ENCODE measurements around the gene CUL5. TPM values are rescaled to one million over a fixed set of nuclear protein-coding genes. Genes with fewer than 3 reads are reported as not detected.

The CUL5 gene
- polyA plus RNA-seq, 1 donor from 2014 or later = 40.2 TPM

DNA sequence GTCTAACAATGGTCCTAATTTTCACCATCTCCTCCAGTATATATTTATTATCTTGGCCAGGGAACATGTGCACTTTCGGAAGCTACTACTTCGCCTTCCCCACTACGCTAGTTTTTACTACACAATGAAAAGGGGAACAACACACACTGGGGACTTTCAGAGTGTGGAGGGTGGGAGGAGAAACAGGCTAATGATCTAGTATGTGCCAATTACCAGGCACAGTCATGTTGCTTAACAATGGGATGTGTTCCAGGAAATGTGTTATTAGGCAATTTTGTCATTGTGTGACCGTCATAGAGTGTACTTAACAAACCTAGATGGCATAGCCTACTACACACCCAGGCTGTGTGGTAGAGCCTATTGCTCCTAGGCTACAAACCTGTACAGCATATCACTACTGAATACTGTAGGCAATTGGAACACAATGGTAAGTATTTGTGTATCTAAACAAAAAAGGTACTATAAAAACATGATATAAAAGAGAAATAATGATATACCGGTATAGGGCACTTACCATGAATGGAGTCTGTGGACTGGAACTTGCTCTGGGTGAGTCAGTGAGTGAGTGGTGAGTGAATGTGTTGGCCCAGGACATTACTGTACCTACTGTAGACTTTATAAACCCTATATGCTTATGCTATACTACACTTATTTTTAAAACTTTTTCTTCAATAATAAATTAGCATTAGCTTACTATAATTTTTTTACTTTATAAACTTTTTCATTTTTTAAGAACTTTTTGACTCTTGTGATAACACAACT is 20.1 kb upstream of the CUL5 start:
- Histone ChIP-seq H3K4me3 (ENCODE audit: low read length) (no peak overlapping the region), H3K27me3 (ENCODE audit: insufficient read depth, low read depth, low read length) (no peaks in the 10 kb centered on the region), H3K4me2 (ENCODE audit: low read length) (no peak overlapping the region), H3K27ac (ENCODE audit: low read length) (no peak overlapping the region), H3K9me3 (ENCODE audit: low read length) (no peaks in the 10 kb centered on the region), H3K79me2 (replicated peaks; ENCODE audit: insufficient read depth, low read length) (no peaks in the 10 kb centered on the region), H4K20me1 (ENCODE audit: insufficient read depth) (no peaks in the 10 kb centered on the region), H3K9ac (ENCODE audit: low read length) (no peak overlapping the region), H3F3A (ENCODE audit: insufficient read depth, low read length, poor library complexity, severe bottlenecking) (no peaks in the 10 kb centered on the region), H2AFZ (ENCODE audit: low read depth, low read length) (no peak overlapping the region), H3K9me2 (ENCODE audit: insufficient read depth, low read length) (no peaks in the 10 kb centered on the region), H3K36me3 (ENCODE audit: insufficient read depth, low read length) (no peaks in the 10 kb centered on the region)
- TF ChIP-seq, protein P1, sequence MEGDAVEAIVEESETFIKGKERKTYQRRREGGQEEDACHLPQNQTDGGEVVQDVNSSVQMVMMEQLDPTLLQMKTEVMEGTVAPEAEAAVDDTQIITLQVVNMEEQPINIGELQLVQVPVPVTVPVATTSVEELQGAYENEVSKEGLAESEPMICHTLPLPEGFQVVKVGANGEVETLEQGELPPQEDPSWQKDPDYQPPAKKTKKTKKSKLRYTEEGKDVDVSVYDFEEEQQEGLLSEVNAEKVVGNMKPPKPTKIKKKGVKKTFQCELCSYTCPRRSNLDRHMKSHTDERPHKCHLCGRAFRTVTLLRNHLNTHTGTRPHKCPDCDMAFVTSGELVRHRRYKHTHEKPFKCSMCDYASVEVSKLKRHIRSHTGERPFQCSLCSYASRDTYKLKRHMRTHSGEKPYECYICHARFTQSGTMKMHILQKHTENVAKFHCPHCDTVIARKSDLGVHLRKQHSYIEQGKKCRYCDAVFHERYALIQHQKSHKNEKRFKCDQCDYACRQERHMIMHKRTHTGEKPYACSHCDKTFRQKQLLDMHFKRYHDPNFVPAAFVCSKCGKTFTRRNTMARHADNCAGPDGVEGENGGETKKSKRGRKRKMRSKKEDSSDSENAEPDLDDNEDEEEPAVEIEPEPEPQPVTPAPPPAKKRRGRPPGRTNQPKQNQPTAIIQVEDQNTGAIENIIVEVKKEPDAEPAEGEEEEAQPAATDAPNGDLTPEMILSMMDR (IDR thresholded peaks at IDR 0.05; ENCODE audit: poor library complexity, severe bottlenecking) = no peak
- TF ChIP-seq MXI1 (conservative IDR thresholded peaks at IDR 0.05; ENCODE audit: poor library complexity, severe bottlenecking) = no peak
- TF ChIP-seq EZH2 (IDR thresholded peaks at IDR 0.05; ENCODE audit: borderline replicate concordance, insufficient read depth, low read length, poor library complexity, severe bottlenecking) = no peak
- TF ChIP-seq POLR2AphosphoS5 (IDR thresholded peaks at IDR 0.05) = no peak
- no peak for TF ChIP-seq TAF1 (IDR thresholded peaks at IDR 0.05; ENCODE audit: low read depth)
- TF ChIP-seq SMC3 (conservative IDR thresholded peaks at IDR 0.05; ENCODE audit: poor library complexity) = no peak
- TF ChIP-seq EP300 (conservative IDR thresholded peaks at IDR 0.05; ENCODE audit: poor library complexity, severe bottlenecking) = no peak
- no peak for TF ChIP-seq RAD21 (conservative IDR thresholded peaks at IDR 0.05)
- TF ChIP-seq, protein P2, sequence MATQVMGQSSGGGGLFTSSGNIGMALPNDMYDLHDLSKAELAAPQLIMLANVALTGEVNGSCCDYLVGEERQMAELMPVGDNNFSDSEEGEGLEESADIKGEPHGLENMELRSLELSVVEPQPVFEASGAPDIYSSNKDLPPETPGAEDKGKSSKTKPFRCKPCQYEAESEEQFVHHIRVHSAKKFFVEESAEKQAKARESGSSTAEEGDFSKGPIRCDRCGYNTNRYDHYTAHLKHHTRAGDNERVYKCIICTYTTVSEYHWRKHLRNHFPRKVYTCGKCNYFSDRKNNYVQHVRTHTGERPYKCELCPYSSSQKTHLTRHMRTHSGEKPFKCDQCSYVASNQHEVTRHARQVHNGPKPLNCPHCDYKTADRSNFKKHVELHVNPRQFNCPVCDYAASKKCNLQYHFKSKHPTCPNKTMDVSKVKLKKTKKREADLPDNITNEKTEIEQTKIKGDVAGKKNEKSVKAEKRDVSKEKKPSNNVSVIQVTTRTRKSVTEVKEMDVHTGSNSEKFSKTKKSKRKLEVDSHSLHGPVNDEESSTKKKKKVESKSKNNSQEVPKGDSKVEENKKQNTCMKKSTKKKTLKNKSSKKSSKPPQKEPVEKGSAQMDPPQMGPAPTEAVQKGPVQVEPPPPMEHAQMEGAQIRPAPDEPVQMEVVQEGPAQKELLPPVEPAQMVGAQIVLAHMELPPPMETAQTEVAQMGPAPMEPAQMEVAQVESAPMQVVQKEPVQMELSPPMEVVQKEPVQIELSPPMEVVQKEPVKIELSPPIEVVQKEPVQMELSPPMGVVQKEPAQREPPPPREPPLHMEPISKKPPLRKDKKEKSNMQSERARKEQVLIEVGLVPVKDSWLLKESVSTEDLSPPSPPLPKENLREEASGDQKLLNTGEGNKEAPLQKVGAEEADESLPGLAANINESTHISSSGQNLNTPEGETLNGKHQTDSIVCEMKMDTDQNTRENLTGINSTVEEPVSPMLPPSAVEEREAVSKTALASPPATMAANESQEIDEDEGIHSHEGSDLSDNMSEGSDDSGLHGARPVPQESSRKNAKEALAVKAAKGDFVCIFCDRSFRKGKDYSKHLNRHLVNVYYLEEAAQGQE (IDR thresholded peaks at IDR 0.05; ENCODE audit: borderline replicate concordance) = no peak

DNA sequence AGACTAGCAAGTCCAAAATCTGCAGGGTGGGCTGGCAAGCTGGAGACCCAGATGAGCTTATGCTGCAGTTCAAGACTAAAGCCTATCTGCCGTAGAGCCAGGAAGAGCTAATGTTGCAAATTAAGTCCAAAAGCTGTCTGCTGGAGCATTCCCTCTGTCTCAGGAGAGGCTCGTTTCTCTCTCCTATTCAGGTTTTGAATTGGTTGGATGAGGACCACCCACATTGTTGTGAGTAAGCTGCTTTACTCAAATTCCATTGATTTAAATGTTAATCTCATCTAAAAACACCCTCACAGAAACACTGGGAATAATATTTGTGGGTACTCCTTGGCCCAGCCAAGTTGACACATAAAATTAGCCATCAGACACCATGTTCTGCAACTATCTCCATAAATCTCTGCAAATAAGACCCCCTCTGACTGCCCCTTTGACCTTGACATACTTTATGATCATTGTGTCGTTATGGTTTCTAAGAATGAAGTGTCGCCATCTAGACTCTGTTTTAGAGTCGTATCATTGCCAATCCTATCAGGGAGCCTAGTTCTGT is 16.8 kb upstream of the CUL5 start:
- H4K20me1 ChIP-seq (ENCODE audit: insufficient read depth) = no peaks in the 10 kb centered on the region
- no peaks in the 10 kb centered on the region for H3K79me2 ChIP-seq (replicated peaks; ENCODE audit: insufficient read depth, low read length)
- no peak overlapping the region for H3K27ac ChIP-seq (ENCODE audit: low read length)
- no peaks in the 10 kb centered on the region for H3F3A ChIP-seq (ENCODE audit: insufficient read depth, low read length, poor library complexity, severe bottlenecking)
- no peak overlapping the region for H2AFZ ChIP-seq (ENCODE audit: low read depth, low read length)
- no peak overlapping the region for H3K4me3 ChIP-seq (ENCODE audit: low read length)
- H3K36me3 ChIP-seq (ENCODE audit: insufficient read depth, low read length) = no peaks in the 10 kb centered on the region
- no peak overlapping the region for H3K4me2 ChIP-seq (ENCODE audit: low read length)
- H3K27me3 ChIP-seq (ENCODE audit: insufficient read depth, low read depth, low read length) = no peaks in the 10 kb centered on the region
- TF ChIP-seq, protein P2 (IDR thresholded peaks at IDR 0.05; ENCODE audit: borderline replicate concordance) = no peak
- TF ChIP-seq EP300 (conservative IDR thresholded peaks at IDR 0.05; ENCODE audit: poor library complexity, severe bottlenecking) = no peak
- TF ChIP-seq RAD21 (conservative IDR thresholded peaks at IDR 0.05) = no peak
- TF ChIP-seq MXI1 (conservative IDR thresholded peaks at IDR 0.05; ENCODE audit: poor library complexity, severe bottlenecking) = no peak
- TF ChIP-seq TAF1 (IDR thresholded peaks at IDR 0.05; ENCODE audit: low read depth) = no peak
- TF ChIP-seq, protein P1 (IDR thresholded peaks at IDR 0.05; ENCODE audit: poor library complexity, severe bottlenecking) = no peak
- no peak for TF ChIP-seq EZH2 (IDR thresholded peaks at IDR 0.05; ENCODE audit: borderline replicate concordance, insufficient read depth, low read length, poor library complexity, severe bottlenecking)
- TF ChIP-seq POLR2AphosphoS5 (IDR thresholded peaks at IDR 0.05) = no peak
- no peak for TF ChIP-seq SMC3 (conservative IDR thresholded peaks at IDR 0.05; ENCODE audit: poor library complexity)
- H3K9me2 ChIP-seq (ENCODE audit: insufficient read depth, low read length) = no peaks in the 10 kb centered on the region
- H3K9me3 ChIP-seq (ENCODE audit: low read length) = no peaks in the 10 kb centered on the region
- H3K9ac ChIP-seq (ENCODE audit: low read length) = no peak overlapping the region
